HL-60/S4 (cell line): ENCODE measurements around the gene DDX56.

Source experiments
- in situ Hi-C: fragments of 300-500 bp; cut with MboI; formaldehyde crosslinking; loops from 2 replicates; pipeline ENCODE4 v1.14.3; 2022; ENCODE audit warnings: low sequenced_read_pairs

DDX56 gene, protein sequence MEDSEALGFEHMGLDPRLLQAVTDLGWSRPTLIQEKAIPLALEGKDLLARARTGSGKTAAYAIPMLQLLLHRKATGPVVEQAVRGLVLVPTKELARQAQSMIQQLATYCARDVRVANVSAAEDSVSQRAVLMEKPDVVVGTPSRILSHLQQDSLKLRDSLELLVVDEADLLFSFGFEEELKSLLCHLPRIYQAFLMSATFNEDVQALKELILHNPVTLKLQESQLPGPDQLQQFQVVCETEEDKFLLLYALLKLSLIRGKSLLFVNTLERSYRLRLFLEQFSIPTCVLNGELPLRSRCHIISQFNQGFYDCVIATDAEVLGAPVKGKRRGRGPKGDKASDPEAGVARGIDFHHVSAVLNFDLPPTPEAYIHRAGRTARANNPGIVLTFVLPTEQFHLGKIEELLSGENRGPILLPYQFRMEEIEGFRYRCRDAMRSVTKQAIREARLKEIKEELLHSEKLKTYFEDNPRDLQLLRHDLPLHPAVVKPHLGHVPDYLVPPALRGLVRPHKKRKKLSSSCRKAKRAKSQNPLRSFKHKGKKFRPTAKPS

DNA sequence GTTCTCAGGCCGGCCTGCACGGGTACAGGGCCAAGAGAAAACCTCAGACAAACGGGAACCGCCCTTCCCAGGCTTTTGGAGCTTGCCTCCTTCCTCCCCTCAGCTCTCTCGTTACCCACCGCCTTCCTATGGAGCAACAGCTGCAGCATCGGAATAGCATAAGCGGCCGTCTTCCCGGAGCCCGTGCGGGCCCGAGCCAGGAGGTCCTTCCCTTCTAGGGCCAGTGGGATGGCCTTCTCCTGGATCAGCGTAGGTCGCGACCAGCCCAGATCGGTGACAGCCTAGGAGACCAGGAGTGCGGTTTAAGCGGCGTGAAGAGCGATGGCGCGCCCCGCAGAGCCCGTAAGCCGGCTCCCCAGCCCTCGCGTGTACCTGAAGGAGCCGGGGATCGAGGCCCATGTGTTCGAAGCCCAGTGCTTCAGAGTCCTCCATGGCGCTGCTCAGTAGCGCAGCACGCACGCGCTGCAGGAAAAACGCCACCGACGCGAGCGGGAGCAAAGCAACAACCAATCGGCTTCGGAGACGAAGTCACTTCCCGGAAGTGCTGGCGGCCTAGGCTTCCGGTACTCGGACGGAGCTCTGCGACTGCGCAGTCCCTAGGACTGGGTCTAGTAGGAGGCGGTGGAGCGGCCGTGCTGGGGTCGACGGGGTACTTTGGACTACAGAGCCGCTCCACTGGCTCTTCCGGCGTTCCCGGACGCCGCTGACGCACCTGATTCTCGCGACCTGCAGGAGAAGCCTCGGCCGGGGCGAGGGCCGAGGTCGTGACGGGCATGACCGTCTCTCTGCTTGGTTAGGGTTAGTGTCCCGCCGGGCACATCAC is at the start of gene DDX56:
TSS of gene DDX56 (minus strand) at position 445 of the 823 bp plus-strand sequence. CDS start at position 432, 13 bp downstream.
- in situ Hi-C loops = no loop called here

DNA sequence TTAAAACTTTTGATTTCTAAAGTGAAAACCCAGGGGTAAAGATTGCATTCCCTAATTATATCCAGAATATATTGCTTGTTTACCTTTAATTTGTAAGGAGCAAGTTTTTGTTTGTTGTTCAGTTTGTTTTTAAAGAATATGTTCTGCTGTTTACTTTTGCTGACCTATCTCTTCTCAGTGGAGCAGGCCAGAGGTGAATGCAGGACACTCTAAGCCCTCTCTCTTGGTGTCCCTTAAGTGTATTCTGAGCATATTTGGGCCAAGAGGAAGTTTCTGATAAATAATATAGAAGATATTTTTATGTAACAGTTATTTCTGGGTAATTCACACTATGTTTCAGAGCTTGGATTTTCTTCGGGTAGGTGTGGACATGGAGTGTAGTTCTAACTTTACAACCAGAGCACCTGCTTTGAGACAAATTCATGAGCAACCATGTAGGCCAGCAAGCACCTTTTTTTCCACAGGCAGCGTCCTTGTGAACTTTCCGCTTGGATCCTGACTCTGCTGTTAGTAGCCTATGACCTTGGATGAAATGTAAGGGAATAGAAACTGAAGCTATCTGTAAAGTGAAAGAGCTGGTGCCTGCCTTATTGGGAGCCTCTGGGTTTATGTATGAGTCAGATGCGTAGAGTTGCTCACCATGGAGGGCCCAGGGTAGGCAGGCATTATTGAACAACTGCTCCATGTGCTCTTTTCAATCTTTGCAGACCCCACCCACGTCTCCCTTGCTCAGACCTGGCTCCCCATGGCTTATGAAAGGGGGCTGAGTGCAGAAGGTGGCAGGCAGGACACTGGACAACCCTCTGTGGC is 48.8 kb upstream of the DDX56 start:
- in situ Hi-C loops = no loop called here

DNA sequence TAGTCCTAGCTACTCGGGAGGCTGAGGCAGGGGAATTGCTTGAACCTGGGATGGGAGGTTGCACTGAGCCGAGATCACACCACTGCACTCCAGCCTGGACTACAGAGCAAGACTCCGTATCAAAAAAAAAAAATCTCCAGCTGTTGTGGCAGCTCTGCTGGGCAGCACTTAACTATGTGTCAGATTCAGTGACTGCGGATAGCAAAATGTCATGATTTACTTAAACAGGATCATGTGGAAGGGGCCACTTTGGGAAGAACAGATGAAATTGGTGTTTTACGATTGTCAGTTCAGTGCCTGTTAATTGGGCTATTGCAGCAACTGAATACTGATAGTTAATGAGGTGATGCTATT is 48.0 kb upstream of the DDX56 start:
- in situ Hi-C loops = no loop called here

DNA sequence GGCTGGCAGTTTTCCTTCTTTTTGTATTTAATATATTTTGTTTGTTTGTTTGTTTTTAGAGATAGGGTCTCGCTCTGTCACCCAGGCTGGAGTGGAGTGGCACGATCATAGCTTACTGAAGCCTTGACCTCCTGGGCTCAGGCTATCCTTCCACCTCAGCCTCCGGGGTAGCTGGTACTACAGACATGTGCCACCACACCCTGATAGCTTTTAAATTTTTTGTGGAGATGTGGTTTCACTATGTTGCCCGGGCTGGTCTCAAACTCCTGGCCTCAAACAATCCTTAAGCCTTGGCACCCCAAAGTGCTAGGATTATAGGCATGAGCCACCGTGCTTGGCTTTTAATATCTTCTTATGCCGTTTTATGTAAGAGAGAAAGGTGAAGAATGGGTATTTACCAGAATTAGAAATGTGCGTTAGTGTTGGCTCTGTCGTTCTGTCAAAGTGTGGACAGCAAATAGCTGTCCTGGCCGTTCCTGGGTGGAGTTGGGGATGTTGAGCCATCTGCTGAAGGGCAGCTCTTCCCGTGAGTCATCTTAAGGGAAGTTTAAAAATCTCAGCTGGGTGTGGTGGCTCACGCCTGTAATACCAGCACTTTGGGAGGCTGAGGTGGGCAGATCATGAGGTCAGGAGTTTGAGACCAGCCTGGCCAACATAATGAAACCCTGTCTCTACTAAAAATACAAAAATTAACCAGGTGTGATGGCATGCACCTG is 47.5 kb upstream of the DDX56 start:
- in situ Hi-C loops = no loop called here

DNA sequence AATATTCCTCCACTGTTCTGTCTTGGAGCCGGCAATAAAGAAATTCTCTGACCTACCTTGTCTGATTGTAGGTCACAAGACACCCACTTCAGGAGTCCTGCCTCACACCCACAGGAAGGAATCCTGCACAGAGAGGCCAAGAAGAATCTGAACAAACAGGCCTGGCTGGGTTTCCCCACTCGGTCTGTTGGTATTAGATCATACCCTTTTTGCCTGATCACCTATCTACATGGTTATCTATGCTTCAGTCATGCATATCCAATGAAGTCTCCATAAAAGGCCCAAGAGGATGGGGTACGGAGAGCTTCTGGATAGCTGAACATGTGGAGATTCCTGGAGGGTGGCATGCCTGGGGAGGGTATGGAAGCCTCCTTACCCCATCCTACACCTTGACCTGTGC is 45.0 kb upstream of the DDX56 start:
- in situ Hi-C loops = no loop called here

GRCh38 chr7:44618045-44618444 is 44.3 kb upstream of the DDX56 start:
- in situ Hi-C loops = no loop called here

- in situ Hi-C loops = no loop called here
Observed at GRCh38 chr7:44617225-44617890, 43.6 kb upstream of the DDX56 start.

DNA sequence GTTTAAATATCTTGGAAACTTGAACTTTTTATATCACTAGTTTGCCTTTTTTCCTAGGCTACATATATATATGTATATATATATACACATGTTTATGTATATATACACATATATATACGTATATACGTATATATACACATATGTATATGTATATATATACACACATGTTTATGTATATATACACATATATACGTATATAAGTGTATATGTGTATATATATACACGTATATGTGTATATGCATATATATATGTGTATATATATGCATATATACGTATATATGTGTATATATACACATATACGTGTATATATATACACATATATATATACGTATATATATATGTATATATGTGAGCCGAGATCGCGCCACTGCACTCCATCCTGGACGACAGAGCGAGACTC is 42.8 kb upstream of the DDX56 start:
- in situ Hi-C loops = no loop called here

- in situ Hi-C loops = no loop called here
Observed at GRCh38 chr7:44615793-44616192, 42.1 kb upstream of the DDX56 start.

DNA sequence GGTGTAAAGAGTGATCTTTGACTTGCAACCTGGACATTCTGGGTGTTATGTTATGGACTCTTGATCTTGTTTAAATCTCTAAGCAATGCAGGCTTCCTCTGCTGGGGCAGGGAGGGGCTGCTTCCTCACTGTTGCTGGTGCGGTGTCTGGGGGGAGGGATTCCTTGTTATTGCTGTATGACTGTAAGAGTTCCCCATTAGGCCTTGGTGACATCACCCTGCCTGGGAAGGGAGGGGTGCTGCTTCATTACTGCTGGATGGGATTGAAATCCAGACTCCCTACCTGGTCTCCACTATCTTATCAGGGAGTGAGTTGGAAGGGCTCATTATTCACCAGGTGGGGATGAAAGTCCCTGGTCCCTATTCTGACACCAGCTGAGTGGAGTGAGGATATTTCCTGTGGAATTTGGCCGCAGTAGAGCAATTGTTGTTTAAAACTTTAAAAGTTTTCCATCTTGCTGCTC is 41.5 kb upstream of the DDX56 start:
- in situ Hi-C loops = no loop called here

GRCh38 chr7:44609829-44610228 is 36.1 kb upstream of the DDX56 start:
- in situ Hi-C loops = no loop called here

- in situ Hi-C loops = no loop called here
Observed at GRCh38 chr7:44608916-44609648, 35.4 kb upstream of the DDX56 start.

DNA sequence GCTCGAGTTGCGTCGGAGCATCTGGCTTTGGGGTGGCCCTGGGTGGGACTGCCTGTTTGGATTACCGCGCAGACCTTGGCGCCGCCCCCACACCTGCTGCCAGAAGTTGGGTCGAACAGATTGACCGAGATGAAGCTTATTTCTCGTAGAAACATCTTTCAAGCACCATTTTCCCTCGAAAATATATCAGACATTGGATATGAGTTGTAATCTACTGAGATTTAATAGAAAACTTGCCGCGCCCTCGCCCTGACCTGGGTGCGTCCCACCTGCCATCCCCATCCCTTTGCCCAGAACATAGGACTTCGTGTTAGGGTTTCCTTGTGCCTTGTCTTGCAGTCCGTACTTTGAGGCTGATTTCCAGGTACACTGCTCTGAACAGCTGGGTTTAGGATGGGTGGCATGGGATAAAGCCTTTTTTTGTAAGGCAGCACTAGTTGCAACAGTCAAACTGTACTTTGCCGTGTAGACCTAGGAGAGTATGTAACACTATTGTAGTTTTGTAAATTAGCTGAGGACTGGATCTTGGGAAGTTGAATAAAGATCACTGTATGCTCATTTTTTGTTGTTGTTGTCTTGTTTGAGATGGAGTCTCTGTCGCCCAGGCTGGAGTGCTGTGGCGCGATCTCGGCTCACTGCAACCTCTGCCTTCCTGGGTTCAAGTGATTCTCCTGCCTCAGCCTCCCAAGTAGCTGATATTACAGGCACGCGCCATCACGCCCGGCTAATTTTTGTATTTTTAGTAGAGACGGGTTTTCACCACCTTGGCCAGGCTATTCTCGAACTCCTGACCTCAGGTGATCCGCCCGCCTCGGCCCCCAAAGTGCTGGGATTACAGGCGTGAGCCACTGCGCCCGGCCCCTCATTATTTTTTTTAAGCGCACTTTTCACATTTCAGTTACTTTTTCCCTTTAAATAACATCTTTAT is 33.7 kb upstream of the DDX56 start:
- in situ Hi-C loops = no loop called here

GRCh38 chr7:44606341-44607140 is 32.8 kb upstream of the DDX56 start, which contains the start of gene OGDH:
Gene OGDH (plus strand): TSS chr7:44606627. CDS start chr7:44624344, 17,717 bp downstream.
- in situ Hi-C loops = no loop called here

DNA sequence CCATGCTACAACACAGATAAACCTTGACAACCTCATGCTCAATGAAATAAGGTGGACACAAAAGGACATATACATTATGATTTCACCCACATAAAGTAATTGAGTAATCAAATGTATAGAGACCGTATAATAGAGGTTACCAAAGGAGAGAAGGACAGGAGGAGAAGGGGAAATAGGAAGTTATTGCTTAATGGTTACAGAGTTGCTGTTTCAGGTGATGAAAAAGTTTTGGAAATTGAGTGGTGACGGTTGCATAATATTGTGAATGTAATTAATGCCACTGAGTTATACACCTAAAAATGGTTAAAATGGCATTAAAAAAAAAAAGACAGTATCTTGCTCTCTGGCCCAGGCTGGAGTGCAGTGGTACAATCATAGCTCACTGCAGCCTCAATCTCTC is 31.2 kb upstream of the DDX56 start:
- in situ Hi-C loops = no loop called here

DNA sequence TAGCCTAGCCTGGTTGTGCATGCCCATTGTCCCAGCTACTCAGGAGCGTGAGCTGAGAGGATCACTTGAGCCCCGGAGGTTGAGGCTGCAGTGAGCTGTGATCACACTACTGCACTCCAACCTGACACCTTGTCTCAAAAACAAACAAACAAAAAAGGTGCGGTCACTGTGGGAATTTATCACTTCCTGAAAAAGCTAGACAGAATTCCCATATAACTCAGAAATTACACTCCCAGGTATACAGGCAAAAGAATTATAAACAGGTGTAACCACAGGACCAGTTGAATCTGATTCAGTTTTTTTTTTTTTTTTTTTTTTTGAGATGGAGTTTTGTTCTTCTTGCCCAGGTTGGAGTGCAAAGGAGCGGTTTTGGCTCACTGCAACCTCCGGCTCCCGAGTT is 29.5 kb upstream of the DDX56 start:
- in situ Hi-C loops = no loop called here

- in situ Hi-C loops = no loop called here
Observed at GRCh38 chr7:44602576-44602910, 28.8 kb upstream of the DDX56 start.
